GM23248 (cell line): ENCODE data around the gene CMIP. TPM values are rescaled to one million over a fixed set of nuclear protein-coding genes. Genes with fewer than 3 reads are reported as not detected.

ENCODE experiments used
- DNase-seq: peaks from one replicate; pipeline ENCODE4 v3.0.0-alpha.2; 2015
- H2AFZ ChIP-seq: fragments of 200-600 bp; sonication (generic); 2 replicates; pipeline ENCODE4 v1.6.1; 2016; ENCODE audit warnings: antibody characterized with exemption
- H3F3A ChIP-seq: fragments of 200-600 bp; sonication (generic); 2 replicates; pipeline ENCODE4 v1.6.1; 2016; ENCODE audit warnings: mild to moderate bottlenecking, antibody characterized with exemption, mixed run types; ENCODE audit not compliant: insufficient read depth
- H3K27ac ChIP-seq: fragments of 200-600 bp; sonication (generic); 2 replicates; pipeline ENCODE4 v1.5.1; 2016; ENCODE audit warnings: mild to moderate bottlenecking
- H3K27me3 ChIP-seq: fragments of 200-600 bp; sonication (generic); replicated peaks from 2 replicates; pipeline ENCODE4 v1.6.1; 2016; ENCODE audit warnings: mild to moderate bottlenecking; ENCODE audit not compliant: insufficient read depth
- H3K36me3 ChIP-seq: fragments of 200-600 bp; sonication (generic); 2 replicates; pipeline ENCODE4 v1.6.1; 2016; ENCODE audit warnings: low read depth, mild to moderate bottlenecking
- H3K4me1 ChIP-seq: fragments of 200-600 bp; sonication (generic); 2 replicates; pipeline ENCODE4 v1.6.1; 2016; ENCODE audit warnings: mild to moderate bottlenecking; ENCODE audit not compliant: insufficient read depth
- H3K4me2 ChIP-seq: fragments of 200-600 bp; sonication (generic); one replicate; pipeline ENCODE4 v1.6.1; 2016; ENCODE audit warnings: mild to moderate bottlenecking; ENCODE audit not compliant: unreplicated experiment
- H3K4me3 ChIP-seq: fragments of 200-600 bp; sonication (generic); 2 replicates; pipeline ENCODE4 v1.5.1; 2016; ENCODE audit warnings: mild to moderate bottlenecking
- H3K79me2 ChIP-seq: fragments of 200-600 bp; sonication (generic); 2 replicates; pipeline ENCODE4 v1.6.1; 2016; ENCODE audit warnings: mild to moderate bottlenecking; ENCODE audit not compliant: insufficient read depth
- H3K9ac ChIP-seq: fragments of 200-600 bp; sonication (generic); 2 replicates; pipeline ENCODE4 v1.6.1; 2016; ENCODE audit warnings: mild to moderate bottlenecking
- H3K9me2 ChIP-seq: fragments of 200-600 bp; sonication (generic); 2 replicates; pipeline ENCODE4 v1.6.1; 2016; ENCODE audit warnings: mixed run types, mild to moderate bottlenecking, moderate library complexity; ENCODE audit not compliant: insufficient read depth
- H3K9me3 ChIP-seq: fragments of 200-600 bp; sonication (generic); one replicate; pipeline ENCODE4 v1.6.1; 2017; ENCODE audit warnings: low read depth
- H4K20me1 ChIP-seq: fragments of 200-600 bp; sonication (generic); 2 replicates; pipeline ENCODE4 v1.6.0; 2016; ENCODE audit not compliant: insufficient read depth
- EZH2 ChIP-seq: fragments of 200-600 bp; sonication (generic); IDR thresholded peaks from 2 replicates; pipeline ENCODE4 v1.6.1; 2018; ENCODE audit warnings: antibody characterized with exemption, mild to moderate bottlenecking; ENCODE audit not compliant: insufficient read depth, poor library complexity, severe bottlenecking
- EZH2phosphoT487 ChIP-seq: fragments of 200-600 bp; sonication (generic); IDR thresholded peaks from 2 replicates; pipeline ENCODE4 v1.6.1; 2018; ENCODE audit warnings: antibody characterized with exemption, moderate library complexity, mild to moderate bottlenecking, low read depth; ENCODE audit not compliant: insufficient read depth
- WGBS, 2 experiments: methylation state at CpG; one replicate each; pipeline ENCODE4 v1.1.6; 2015 to 2017; ENCODE audit warnings: low lambda C conversion rate in 2 of 2, low coverage in 1 of 2; ENCODE audit errors: missing lambda C conversion rate in 2 of 2; 5-methylcytosine and 5-hydroxymethylcytosine counted together
- in situ Hi-C: fragments of 300-500 bp; cut with MboI; formaldehyde crosslinking; loops from 2 replicates; pipeline ENCODE4 v1.15.0; 2020
- polyA plus RNA-seq: library from polyadenylated mRNA; unstranded; fragments of >200 nt; fragmentation: Nextera tagmentation; extraction: Ambion mirVana; gene quantifications from 2 replicates; pipeline ENCODE4 v1.2.1, GENCODE V29; 2016
- total RNA-seq: library from RNA; depleted of rRNA; stranded (reverse); fragments of >200 nt; shearing (Covaris generic); gene quantifications from 2 replicates; pipeline ENCODE4 v1.2.3, GENCODE V29; 2014

CMIP gene
- total and polyA plus RNA-seq, 2 experiments from 2014 or later, result 1.5 to 9.5 TPM

- Histone ChIP-seq H3K4me1 (no peaks in the 10 kb centered on the region), H3K27ac (no peak overlapping the region), H3F3A (peaks cover 11% of the 10 kb centered on the region), H3K9ac (no peak overlapping the region), H2AFZ (no peak overlapping the region), H3K9me2 (no peaks in the 10 kb centered on the region), H3K4me2 (no peak overlapping the region), H3K79me2 (peaks cover 8% of the 10 kb centered on the region), H3K9me3 (no peaks in the 10 kb centered on the region), H3K27me3 (no peaks in the 10 kb centered on the region), H3K4me3 (no peak overlapping the region), H4K20me1 (no peaks in the 10 kb centered on the region), H3K36me3 (no peaks in the 10 kb centered on the region)
- no peak for DNase-seq
- in situ Hi-C loops, result no loop called here
- 88% methylated on average over 21 of the region's 21 CpGs for WGBS, 2 experiments
- TF ChIP-seq EZH2 (no peak), EZH2phosphoT487 (no peak)
Measured at GRCh38 chr16:81440888-81441761, 3.5 kb upstream of the CMIP start.

- WGBS, 2 experiments, result 42 to 53% methylated on average over 7 of the region's 7 CpGs
- in situ Hi-C loops, result no loop called here
- no peaks in the 10 kb centered on the region for H3K9me2 ChIP-seq
- no peaks in the 10 kb centered on the region for H3K36me3 ChIP-seq
- no peaks in the 10 kb centered on the region for H3K27me3 ChIP-seq
- TF ChIP-seq EZH2 (no peak), EZH2phosphoT487 (no peak)
- H3K9ac ChIP-seq, result no peak overlapping the region
- no peak for DNase-seq
- H2AFZ ChIP-seq, result no peak overlapping the region
- peaks cover 11% of the 10 kb centered on the region for H3F3A ChIP-seq
- peaks cover 20% of the 10 kb centered on the region for H3K79me2 ChIP-seq
- H3K27ac ChIP-seq, result no peak overlapping the region
- H3K9me3 ChIP-seq, result no peaks in the 10 kb centered on the region
- no peak overlapping the region for H3K4me3 ChIP-seq
- H4K20me1 ChIP-seq, result no peaks in the 10 kb centered on the region
- H3K4me2 ChIP-seq, result no peak overlapping the region
- 0 out of 2 replicates have a peak, but pooled peaks cover 2% of the 10 kb centered on the region for H3K4me1 ChIP-seq
Measured at GRCh38 chr16:81442220-81442915, 2.2 kb upstream of the CMIP start.

GRCh38 chr16:81442916-81443687, 1.5 kb upstream of the CMIP start:
- Histone ChIP-seq H3K9me2 (no peaks in the 10 kb centered on the region), H3F3A (peaks cover 11% of the 10 kb centered on the region), H3K27me3 (no peaks in the 10 kb centered on the region), H3K79me2 (peaks cover 28% of the 10 kb centered on the region), H3K9ac (no peak overlapping the region), H3K9me3 (no peaks in the 10 kb centered on the region), H3K4me1 (0 out of 2 replicates have a peak, but pooled peaks cover 6% of the 10 kb centered on the region), H3K4me2 (no peak overlapping the region), H3K4me3 (no peak overlapping the region), H2AFZ (no peak overlapping the region), H3K36me3 (no peaks in the 10 kb centered on the region), H3K27ac (no peak overlapping the region), H4K20me1 (0 out of 2 replicates have a peak, but pooled peaks cover under 1% of the 10 kb centered on the region)
- peak; percentile 32 for DNase-seq
- TF ChIP-seq EZH2, result no peak
- TF ChIP-seq EZH2phosphoT487, result no peak
- 61 to 65% methylated on average over 8 of the region's 8 CpGs for WGBS, 2 experiments
- in situ Hi-C loops, result no loop called here
